ENCODE data around the gene MYBPHL.

MYBPHL gene

DNA sequence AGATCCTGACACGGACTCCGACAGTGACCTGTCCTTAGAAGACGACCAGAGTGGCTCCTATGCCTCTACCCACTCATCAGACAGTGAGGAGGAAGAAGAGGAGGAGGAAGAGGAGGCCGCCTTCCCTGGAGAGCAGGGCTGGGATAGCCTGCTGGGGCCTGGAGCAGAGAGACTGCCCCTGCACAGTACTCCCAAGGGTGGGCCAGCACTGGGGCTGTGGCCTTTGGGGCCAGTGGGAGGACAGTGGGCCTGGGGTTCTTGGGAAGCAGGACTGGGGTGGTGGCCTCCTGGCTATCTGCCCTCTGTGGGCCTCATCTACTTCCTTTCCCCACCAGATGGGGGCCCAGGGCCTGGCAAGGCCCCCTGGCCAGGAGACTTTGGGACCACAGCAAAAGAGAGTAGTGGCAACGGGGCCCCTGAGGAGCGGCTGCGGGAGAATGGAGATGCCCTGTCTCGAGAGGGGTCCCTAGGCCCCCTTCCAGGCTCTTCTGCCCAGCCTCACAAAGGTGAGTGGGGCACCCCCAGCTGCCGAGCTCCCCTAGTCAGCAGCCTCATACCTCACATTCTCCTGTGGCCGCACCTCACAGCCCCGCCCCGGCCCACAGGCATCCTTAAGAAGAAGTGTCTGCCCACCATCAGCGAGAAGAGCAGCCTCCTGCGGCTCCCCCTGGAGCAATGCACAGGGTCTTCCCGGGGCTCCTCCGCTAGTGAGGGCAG, 33.8 kb downstream of the MYBPHL start:
- TF ChIP-seq BACH2 (CRISPR knock-in tag; IDR thresholded peaks at IDR 0.05; ENCODE audit: borderline replicate concordance) (no peak), ZFP3 (CRISPR knock-in tag; IDR thresholded peaks at IDR 0.05) (no peak)
- TF ChIP-seq, protein P1, sequence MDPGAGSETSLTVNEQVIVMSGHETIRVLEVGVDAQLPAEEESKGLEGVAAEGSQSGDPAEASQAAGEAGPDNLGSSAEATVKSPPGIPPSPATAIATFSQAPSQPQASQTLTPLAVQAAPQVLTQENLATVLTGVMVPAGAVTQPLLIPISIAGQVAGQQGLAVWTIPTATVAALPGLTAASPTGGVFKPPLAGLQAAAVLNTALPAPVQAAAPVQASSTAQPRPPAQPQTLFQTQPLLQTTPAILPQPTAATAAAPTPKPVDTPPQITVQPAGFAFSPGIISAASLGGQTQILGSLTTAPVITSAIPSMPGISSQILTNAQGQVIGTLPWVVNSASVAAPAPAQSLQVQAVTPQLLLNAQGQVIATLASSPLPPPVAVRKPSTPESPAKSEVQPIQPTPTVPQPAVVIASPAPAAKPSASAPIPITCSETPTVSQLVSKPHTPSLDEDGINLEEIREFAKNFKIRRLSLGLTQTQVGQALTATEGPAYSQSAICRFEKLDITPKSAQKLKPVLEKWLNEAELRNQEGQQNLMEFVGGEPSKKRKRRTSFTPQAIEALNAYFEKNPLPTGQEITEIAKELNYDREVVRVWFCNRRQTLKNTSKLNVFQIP (CRISPR knock-in tag; IDR thresholded peaks at IDR 0.05; ENCODE audit: borderline replicate concordance, low read depth): no peak
- ATAC-seq: no peak

DNA sequence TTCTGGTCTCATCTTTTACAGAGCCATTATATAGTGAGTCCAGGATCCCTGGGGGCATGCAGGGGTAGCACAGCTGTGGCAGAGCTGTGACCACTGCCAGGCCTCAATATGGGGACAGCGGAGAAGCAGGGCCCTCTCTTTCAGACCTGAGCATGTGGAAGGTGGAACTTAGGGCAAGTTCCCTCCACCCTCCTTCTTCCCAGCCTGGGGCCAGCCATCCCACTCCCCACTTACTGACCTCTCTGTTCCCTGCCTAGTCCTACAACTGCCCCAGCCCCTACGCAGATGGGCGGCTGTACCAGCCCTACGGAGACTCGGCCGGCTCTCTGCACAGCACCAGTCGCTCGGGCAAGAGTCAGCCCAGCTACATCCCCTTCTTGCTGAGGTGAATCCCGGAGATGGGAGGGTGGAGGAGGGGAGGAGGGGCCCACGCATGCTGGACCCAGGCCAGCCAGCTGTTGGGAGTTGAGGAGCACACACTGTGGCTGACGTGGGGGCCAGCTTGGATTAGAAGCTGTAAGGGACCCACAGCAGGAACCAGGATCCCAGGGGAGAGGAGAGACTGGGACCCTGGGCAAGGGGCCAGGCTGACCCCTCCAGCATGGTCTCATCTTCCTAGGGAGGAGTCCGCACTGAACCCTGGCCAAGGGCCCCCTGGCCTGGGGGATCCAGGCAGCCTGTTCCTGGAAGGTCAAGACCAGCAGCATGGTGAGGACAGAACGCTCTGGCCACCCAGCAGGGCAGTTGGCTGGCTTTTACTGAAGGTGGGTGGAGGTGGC, 34.6 kb downstream of the MYBPHL start:
- TF ChIP-seq BACH2 (CRISPR knock-in tag; IDR thresholded peaks at IDR 0.05; ENCODE audit: borderline replicate concordance) (no peak), PPARA (CRISPR knock-in tag; IDR thresholded peaks at IDR 0.05; ENCODE audit: borderline replicate concordance) (no peak), ZNF8 (CRISPR knock-in tag; IDR thresholded peaks at IDR 0.05) (no peak)
- no peak for ATAC-seq

DNA sequence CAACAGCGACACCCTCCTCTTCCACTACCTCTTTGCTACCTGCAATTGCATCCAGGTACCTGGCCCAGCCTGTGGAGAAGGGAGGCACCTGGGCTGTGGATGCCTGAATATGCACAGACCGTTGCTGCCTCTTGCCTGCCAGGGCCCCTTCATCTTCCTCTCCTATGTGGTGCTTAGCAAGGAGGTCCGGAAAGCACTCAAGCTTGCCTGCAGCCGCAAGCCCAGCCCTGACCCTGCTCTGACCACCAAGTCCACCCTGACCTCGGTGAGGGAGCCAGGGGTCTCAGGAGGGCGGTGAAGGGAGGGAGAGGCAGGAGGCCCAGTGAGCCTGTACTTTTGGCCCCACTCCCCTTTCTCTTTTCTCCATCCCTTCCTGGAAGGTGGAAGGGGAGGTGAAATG, 35.4 kb downstream of the MYBPHL start:
- no peak for ATAC-seq
- no peak for TF ChIP-seq SNAI2 (CRISPR knock-in tag; IDR thresholded peaks at IDR 0.05)
- no peak for TF ChIP-seq ZFP3 (CRISPR knock-in tag; IDR thresholded peaks at IDR 0.05)
- TF ChIP-seq, protein P1 (CRISPR knock-in tag; IDR thresholded peaks at IDR 0.05; ENCODE audit: borderline replicate concordance, low read depth): no peak
- TF ChIP-seq ZNF8 (CRISPR knock-in tag; IDR thresholded peaks at IDR 0.05): no peak
- TF ChIP-seq, protein P2, sequence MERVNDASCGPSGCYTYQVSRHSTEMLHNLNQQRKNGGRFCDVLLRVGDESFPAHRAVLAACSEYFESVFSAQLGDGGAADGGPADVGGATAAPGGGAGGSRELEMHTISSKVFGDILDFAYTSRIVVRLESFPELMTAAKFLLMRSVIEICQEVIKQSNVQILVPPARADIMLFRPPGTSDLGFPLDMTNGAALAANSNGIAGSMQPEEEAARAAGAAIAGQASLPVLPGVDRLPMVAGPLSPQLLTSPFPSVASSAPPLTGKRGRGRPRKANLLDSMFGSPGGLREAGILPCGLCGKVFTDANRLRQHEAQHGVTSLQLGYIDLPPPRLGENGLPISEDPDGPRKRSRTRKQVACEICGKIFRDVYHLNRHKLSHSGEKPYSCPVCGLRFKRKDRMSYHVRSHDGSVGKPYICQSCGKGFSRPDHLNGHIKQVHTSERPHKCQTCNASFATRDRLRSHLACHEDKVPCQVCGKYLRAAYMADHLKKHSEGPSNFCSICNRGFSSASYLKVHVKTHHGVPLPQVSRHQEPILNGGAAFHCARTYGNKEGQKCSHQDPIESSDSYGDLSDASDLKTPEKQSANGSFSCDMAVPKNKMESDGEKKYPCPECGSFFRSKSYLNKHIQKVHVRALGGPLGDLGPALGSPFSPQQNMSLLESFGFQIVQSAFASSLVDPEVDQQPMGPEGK (CRISPR knock-in tag; IDR thresholded peaks at IDR 0.05; ENCODE audit: borderline replicate concordance): no peak
- TF ChIP-seq BACH2 (CRISPR knock-in tag; IDR thresholded peaks at IDR 0.05; ENCODE audit: borderline replicate concordance): no peak
- no peak for TF ChIP-seq RARB (CRISPR knock-in tag; IDR thresholded peaks at IDR 0.05)
- TF ChIP-seq OSR1 (CRISPR knock-in tag; IDR thresholded peaks at IDR 0.05): no peak
- no peak for TF ChIP-seq TCF4 (CRISPR knock-in tag; IDR thresholded peaks at IDR 0.05; ENCODE audit: borderline replicate concordance)
- TF ChIP-seq, protein P3, sequence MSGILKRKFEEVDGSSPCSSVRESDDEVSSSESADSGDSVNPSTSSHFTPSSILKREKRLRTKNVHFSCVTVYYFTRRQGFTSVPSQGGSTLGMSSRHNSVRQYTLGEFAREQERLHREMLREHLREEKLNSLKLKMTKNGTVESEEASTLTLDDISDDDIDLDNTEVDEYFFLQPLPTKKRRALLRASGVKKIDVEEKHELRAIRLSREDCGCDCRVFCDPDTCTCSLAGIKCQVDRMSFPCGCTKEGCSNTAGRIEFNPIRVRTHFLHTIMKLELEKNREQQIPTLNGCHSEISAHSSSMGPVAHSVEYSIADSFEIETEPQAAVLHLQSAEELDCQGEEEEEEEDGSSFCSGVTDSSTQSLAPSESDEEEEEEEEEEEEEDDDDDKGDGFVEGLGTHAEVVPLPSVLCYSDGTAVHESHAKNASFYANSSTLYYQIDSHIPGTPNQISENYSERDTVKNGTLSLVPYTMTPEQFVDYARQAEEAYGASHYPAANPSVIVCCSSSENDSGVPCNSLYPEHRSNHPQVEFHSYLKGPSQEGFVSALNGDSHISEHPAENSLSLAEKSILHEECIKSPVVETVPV (CRISPR knock-in tag; IDR thresholded peaks at IDR 0.05): no peak
- no peak for TF ChIP-seq ESRRG (CRISPR knock-in tag; IDR thresholded peaks at IDR 0.05)
- no peak for TF ChIP-seq ZFP30 (CRISPR knock-in tag; IDR thresholded peaks at IDR 0.05)
- no peak for TF ChIP-seq ZNF565 (CRISPR knock-in tag; conservative IDR thresholded peaks at IDR 0.05; ENCODE audit: low read depth)

DNA sequence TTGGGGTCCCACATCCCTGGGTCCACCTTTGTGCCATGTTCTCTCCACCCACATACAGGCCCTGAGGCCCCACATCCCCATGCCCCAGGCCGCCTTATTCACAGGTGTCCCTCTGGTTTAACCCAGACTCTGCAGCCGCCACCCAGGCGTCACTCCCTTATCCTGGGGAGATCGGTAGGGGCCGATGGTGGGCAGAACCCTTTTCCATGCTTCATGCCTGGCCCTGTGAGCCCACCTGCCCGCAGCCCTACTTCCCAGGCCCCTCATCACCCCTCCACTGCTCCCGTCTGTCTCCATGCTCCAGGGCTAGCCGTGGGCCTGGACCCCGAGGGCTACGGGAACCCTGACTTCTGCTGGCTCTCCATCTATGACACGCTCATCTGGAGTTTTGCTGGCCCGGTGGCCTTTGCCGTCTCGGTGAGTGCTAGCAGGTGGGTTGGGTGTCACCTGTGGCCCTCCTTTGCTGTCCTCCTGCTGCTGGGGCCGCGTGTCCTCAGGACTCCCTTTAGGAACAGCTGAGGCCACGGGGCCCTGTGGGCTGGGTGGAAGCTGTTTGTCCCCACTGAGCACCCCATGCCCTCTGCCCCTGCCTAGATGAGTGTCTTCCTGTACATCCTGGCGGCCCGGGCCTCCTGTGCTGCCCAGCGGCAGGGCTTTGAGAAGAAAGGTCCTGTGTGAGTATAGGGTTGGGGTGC, 36.0 kb downstream of the MYBPHL start:
- no peak for TF ChIP-seq SNAI2 (CRISPR knock-in tag; IDR thresholded peaks at IDR 0.05)
- TF ChIP-seq, protein P4, sequence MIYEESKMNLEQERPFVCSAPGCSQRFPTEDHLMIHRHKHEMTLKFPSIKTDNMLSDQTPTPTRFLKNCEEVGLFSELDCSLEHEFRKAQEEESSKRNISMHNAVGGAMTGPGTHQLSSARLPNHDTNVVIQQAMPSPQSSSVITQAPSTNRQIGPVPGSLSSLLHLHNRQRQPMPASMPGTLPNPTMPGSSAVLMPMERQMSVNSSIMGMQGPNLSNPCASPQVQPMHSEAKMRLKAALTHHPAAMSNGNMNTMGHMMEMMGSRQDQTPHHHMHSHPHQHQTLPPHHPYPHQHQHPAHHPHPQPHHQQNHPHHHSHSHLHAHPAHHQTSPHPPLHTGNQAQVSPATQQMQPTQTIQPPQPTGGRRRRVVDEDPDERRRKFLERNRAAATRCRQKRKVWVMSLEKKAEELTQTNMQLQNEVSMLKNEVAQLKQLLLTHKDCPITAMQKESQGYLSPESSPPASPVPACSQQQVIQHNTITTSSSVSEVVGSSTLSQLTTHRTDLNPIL (CRISPR knock-in tag; IDR thresholded peaks at IDR 0.05; ENCODE audit: low read depth): no peak
- no peak for TF ChIP-seq ZFP3 (CRISPR knock-in tag; IDR thresholded peaks at IDR 0.05)
- TF ChIP-seq ESRRG (CRISPR knock-in tag; IDR thresholded peaks at IDR 0.05): no peak
- TF ChIP-seq ZNF8 (CRISPR knock-in tag; IDR thresholded peaks at IDR 0.05): no peak
- TF ChIP-seq, protein P2 (CRISPR knock-in tag; IDR thresholded peaks at IDR 0.05; ENCODE audit: borderline replicate concordance): no peak
- TF ChIP-seq, protein P1 (CRISPR knock-in tag; IDR thresholded peaks at IDR 0.05; ENCODE audit: borderline replicate concordance, low read depth): no peak
- TF ChIP-seq ZFP30 (CRISPR knock-in tag; IDR thresholded peaks at IDR 0.05): no peak
- no peak for TF ChIP-seq ZC3H10 (CRISPR knock-in tag; IDR thresholded peaks at IDR 0.05)
- no peak for TF ChIP-seq TOX (CRISPR knock-in tag; IDR thresholded peaks at IDR 0.05; ENCODE audit: borderline replicate concordance)
- TF ChIP-seq ZNF565 (CRISPR knock-in tag; conservative IDR thresholded peaks at IDR 0.05; ENCODE audit: low read depth): no peak
- no peak for TF ChIP-seq TCF4 (CRISPR knock-in tag; IDR thresholded peaks at IDR 0.05; ENCODE audit: borderline replicate concordance)
- no peak for TF ChIP-seq ISL1 (CRISPR knock-in tag; IDR thresholded peaks at IDR 0.05)
- no peak for ATAC-seq
